Measurements from ENCODE around the gene SLC30A5.
"Not testable (repeated sequence)": the region's sequence is repeated elsewhere in the genome, so short reads cannot be mapped to it uniquely, and the experiment has no call there.

SLC30A5 gene

DNA sequence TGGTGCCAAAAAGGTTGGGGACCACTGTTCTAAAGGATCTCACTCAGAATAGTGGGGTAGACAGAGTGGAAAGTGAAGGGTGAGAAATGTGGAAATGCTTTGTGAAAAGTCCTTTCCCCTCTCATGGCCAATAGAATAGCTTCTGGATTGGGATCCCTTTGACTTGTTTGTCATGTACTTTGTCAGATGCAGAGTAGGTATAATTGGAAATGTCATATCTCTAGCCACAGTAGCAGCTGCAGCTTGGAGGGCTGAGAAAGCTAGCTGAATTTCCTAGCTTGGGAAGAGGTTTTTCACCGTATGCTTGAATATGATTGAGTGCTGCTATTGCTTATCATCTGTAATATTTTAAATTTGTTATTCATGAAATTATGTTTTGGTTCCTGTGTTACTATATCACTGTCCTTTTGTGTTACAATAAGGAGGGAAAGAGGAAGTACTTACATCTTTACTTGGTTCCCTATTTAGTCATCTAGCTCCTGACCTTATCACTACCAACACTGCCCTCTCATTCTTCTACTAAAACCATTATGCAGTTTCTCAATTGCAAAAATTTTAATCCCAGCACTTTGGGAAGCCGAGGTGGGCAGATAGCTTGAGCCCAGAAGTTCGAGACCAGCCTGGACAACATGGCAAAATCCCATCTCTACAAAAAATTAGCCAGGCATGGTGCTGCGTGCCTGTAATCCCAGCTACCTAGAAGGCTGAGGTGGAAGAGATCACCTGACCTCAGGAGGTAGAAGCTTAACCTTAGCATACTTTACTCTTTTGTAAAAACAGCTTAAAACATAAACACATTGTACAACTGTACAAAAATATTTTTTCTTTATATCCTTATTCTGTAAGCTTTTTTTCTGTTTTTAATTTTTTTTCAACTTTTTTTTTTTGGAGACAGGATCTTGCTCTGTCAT lies 12.4 kb downstream of the SLC30A5 start:
- no peak for FAIRE-seq

DNA sequence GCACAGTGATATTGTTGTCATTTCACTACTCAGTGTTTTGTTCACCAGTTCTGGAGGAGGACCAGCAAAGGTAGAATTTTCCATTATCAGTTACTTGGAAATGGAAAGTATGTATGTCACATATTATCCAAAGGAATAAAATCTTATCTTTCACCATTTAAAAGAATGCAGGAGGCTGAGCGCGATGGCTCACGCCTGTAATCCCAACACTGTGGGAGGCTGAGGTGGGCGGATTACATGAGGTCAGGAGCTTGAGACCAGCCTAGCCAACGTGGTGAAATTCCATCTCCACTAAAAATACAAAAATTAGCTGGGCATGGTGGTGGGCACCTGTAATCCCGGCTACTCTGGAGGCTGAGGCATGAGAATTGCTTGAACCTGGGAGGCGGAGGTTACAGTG lies 14.6 kb downstream of the SLC30A5 start:
- FAIRE-seq = not testable (repeated sequence)

DNA sequence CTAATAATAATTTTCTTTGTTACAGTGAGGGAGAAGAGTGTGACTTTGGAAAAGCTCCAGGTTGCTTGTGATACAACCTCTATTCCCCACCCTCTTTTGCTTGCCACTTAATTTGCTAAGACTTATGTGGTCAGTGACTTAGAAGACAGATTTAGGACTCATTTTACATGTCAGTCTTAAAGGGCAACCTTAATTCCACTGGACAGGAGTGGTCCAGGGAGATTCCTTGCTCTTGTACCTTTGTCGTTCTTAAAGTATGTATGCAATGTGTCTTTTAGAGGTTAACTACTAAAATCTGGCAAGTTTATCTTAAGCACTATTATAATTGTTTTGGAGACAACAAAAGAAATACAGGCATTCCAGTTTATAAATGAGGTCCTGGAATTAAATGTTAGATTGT lies 20.0 kb downstream of the SLC30A5 start:
- no peak for FAIRE-seq

DNA sequence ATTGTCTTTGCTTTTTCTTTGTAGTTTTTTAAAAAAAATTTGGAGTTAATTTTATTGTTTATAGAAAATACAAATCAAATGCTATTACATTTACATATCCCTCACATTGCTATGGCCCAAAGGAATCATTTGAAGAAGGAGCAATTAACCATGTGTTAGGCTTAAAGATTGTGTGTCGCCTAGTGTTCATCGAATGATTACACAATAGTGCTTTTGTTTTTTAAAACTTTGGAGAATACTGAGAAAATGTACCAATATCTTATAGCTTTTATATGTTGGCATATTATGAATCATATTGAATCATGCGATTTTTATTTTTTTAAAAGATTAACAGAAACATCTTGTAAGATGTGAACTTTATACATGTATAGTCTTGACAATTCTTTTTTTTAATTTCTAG lies 21.7 kb downstream of the SLC30A5 start:
- peak; percentile 9 for FAIRE-seq

DNA sequence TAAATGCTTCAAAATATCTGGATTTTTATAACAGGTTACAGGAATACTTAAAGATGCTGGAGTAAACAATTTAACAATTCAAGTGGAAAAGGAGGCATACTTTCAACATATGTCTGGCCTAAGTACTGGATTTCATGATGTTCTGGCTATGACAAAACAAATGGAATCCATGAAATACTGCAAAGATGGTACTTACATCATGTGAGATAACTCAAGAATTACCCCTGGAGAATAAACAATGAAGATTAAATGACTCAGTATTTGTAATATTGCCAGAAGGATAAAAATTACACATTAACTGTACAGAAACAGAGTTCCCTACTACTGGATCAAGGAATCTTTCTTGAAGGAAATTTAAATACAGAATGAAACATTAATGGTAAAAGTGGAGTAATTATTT lies 35.6 kb downstream of the SLC30A5 start:
- FAIRE-seq = no peak

DNA sequence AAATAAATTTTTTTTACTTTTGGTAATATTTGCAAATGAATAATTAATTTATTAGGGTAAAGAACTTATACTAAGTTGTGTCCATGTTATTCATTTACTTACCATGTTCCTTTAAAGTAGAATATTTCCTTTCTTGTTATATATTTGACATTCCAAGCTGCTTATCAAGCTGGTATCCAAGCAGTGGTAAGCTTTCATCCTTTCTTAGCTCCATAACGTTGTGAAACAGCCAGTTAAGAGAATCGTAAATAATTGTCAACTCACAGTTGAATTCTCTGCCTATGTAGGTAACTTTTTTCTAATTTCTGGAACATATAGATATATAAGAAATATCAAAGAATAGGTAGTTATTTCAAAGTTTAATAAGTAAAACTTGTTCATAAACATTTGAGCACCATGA lies 36.4 kb downstream of the SLC30A5 start:
- peak; percentile 40 for FAIRE-seq

DNA sequence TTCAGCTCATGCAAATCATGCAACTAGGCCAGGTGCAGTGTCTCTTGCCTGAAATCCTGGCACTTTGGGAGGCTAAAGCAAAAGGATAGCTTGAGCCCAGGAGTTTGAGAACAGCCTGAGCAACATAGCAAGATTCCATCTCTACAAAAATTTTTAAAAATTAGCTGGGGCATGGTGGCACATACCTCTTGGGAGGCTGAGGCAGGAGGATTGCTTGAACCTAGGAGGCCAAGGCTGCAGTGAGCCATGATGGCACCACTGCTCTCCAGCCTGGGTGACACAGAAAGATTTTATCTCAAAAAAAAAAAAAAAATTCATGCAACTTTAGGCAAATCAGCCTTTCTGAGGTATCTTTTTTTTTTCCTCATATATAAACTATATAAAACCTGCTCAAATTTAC lies 37.5 kb downstream of the SLC30A5 start:
- FAIRE-seq = no peak

DNA sequence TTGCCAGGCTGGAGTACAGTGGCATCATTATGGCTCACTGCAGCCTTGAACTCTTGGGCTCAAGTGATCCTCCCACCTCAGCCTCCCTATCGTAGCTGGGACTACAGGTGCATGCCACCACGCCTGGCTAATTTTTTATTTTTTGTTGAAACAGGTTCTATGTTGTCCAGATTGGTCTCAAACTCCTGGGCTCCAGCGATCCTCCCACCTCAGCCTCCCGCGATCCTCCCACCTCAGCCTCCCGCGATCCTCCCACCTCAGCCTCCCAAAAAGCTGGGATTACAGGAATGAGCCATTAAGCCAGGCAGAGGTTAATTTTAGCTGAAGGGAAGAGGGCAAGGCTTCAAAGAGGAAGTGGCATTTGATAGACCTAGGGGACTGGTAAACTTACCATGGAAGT lies 40.3 kb downstream of the SLC30A5 start:
- no peak for FAIRE-seq

DNA sequence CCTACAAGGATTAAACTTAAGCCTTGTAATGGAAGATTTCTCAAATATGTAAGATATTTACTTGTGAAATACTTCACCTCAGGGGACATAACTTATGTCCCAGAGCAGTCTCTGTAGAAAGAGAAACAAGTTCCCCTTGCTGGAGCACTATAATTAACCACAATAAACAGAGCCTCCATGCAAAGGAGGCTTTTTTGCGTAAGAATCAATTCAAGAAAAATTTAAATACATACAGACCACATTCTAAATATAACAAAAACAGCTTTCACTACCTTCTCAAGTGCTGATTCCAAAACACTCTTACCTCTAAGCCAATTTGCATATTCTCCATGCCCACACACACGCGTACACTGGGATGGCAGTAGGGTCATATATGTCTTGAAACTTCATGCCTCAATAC lies 42.5 kb downstream of the SLC30A5 start:
- no peak for FAIRE-seq

DNA sequence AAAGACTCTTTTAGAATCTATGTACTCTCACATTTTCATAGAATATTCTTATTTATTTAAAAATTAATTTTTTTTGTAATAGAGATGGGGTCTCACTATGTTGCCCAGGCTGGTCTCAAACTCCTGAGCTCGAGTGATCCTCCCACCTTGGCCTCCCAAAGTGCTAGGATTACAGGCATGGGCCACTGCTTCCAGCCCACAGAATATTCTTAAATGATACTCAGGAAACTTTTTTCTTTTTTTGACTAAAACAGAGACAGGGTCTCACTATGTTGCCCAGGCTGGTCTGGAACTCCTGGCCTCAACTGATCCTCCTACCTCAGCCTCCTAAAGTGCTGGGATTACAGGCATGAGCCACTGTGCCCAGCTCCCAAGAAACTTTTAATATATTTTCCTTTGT lies 43.4 kb downstream of the SLC30A5 start:
- FAIRE-seq = not testable (repeated sequence)

DNA sequence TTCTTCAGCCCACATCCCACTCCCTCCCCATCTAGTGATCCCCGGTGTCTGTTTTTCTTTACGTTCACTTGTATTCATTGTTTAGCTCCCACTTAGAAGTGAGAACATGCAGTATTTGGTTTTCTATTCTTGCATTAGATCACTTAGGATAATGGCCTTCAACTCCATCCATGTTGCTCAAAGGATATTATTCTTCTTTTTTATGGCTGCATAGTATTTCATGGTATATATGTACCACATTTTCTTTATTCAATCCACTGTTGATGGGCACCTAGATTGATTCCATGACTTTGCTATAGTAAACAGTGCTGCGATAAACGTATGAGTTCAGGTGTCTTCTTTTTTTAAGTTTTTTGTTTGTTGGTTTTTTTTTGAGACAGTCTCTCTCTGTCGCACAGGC lies 44.0 kb downstream of the SLC30A5 start:
- FAIRE-seq = no peak

DNA sequence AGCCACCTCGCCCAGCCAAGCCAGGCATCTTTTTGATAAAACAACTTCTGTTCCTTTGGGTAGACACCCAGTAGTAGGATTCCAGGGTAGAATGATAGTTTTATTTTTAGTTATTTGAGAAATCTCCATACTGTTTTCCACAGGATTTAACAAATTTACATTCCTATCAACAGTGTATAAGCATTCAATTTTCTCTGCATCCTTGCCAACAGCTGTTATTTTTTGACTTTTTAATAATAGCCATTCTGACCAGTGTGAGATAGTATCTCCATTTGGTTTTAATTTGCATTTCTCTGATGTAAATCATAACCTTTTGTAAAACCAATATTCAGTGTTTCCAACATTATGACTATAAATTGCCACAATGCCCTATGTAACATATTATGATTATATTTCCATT lies 45.0 kb downstream of the SLC30A5 start:
- no peak for FAIRE-seq

DNA sequence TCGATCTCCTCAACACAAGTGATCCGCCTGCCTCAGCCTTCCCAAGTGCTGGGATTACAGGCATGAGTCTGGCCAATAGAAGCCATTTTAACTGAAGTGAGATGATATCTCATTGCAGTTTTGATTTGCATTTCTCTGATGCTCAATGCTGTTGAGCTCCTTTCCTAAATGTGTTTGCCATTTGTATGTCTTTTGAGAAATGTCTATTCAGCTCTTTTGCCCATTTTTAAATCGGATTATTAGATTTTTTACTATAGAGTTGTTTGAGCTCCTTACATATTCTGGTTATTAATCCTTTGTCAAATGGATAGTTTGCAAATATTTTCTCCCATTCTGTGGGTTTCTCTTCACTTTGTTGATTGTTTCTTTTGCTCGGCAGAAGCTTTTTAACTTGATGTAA lies 46.4 kb downstream of the SLC30A5 start:
- FAIRE-seq = not testable (repeated sequence)

DNA sequence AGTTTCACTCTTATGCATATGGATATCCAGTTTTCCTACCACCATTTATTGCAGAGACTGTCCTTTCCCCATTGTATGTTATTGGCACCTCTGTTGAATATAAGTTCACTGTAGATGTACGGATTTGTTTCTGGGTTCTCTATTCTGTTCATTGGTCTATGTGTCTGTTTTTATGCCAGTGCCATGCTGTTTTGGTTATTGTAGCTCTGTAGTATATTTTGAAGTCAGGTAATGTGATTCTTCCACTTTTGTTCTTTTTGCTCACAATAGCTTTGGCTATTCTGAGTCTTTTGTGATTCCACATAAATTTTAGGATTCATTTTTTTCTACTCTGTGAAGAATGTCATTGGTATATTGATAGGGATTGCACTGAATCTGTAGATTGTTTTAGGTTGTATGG lies 47.0 kb downstream of the SLC30A5 start:
- no peak for FAIRE-seq

DNA sequence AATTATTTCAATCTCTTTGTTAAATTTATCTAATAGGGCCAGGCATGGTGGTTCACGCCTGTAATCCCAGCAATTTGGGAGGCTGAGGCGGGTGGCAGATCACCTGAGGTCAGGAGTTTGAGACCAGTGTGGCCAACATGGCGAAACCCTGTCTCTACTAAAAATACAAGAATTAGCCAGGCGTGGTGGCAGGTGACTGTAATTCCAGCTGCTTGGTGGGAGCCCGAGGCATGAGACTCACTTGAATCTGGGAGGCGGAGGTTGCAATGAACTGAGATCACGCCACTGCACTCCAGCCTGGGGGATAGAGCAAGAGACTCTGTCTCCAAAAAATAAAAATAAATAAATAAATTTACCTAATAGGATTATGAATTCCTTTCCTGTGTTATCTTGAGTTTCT lies 54.8 kb downstream of the SLC30A5 start:
- not testable (repeated sequence) for FAIRE-seq

DNA sequence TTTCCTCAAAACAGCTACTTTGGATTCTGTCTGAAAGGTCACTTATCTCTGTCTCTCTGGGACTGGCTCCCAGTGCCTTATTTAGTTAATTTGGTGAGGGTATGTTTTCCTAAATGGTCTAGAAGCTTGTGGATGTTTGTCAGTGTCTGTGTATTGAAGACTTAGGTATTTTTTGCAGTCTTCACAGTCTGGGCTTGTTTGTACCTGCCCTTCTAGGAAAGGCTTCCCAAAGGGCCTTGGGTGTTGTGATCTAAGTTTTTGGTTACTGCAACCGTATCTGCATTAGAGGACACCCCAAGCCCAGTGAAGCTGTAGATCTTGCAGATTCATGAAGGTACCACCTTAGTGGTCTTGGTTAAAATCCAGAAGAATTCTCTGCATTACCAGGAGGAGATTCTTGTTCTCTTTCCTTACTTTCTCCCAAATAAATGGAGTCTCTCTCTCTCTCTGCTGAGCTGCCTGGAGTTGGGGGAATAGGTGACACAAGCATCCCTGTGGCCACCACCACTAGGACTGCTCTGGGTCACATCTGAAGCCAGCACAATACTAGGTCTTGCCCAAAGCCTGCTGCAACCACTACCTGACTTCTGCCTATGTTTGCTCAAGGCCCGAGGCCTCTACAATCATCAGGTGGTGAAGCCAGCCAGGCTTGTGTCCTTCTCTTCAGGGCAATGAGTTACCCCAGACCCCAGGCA lies 55.3 kb downstream of the SLC30A5 start:
- no peak for FAIRE-seq

DNA sequence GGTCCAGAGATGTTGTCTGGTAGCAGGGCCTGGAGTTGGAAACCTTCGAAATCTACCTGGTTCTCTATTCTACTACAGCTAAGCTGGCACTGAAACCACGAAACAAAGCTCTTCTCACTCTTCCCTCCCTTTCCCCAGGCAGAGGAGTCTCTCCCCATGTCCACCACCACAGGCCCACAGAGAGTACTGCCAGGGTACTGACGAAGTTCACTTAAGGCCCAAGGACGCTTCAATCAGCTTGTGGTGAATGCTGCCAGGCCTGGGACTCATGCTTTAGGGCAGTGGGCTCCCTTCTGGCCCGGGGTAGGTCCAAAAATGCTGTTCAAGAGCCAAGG lies 55.8 kb downstream of the SLC30A5 start:
- FAIRE-seq = no peak

DNA sequence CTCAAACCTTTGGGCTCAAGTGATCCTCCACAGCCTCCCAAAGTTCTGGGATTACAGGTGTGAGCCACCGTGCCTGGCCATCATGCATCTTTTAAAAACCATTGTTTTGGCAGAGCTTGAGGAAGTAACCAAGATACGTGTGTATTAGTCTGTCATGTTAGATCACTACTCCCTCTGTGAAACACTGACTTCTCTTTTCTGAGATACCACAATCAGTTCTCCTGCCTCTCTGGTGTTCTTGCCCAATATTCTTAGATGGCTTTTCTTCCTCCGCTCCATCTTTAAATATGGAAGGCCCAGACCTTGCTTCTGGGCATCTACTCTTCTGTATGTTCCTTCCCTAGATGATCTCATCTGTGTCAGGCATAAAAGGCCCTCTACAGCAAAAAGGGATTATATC lies 58.9 kb downstream of the SLC30A5 start:
- FAIRE-seq = no peak

DNA sequence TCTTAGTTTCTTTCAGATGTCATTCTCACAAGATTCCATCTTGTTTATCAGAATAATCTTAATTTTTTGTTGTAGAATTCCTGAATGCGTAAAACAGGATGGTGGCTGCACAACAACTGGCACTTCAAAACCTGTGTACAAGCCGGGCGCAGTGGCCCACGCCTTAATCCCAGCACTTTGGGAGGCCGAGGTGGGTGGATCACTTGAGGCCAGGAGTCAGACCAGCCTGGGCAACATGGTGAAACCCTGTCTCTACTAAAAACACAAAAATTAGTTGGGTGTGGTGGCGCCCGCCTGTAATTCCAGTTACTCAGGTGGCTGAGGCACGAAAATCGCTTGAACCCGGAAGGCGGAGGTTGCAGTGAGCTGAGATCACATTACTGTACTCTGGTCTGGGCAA lies 62.6 kb downstream of the SLC30A5 start:
- FAIRE-seq = no peak

DNA sequence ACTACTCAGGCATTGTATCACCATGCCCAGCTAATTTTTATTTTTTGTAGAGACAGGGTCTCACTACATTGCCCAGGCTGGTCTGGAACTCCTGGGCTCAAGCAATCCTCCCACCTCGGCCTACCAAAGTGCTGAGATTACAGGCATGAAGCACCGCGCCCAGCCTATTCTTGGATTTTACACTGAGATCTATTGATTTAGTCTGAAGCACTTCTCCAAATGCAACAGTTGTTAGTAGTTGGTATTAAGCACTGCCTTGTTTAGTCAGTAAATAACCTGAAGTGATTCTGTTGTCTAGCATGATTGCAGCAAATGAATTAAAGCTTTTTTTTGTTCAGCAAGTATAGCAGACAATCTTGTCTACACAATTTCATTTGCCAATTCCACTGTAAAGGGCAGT lies 64.2 kb downstream of the SLC30A5 start:
- no peak for FAIRE-seq

DNA sequence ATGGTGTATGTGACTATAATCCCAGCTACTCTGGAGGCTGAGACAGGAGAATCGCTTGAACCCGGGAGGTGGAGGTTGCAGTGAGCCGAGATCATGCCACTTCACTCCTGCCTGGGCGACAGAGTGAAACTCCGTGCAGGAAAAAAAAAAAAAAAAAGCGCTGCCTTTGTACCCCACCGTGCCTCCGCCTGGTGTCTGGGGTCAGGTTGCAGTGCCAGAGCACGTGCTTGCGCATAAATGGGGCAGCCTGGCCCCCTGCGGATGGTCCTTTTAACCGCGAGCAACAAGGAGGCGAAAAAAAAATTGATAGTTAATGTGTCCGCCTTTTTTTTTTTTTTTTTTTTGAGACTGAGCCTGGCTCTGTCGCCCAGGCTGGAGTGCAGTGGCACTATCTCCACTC lies 66.8 kb downstream of the SLC30A5 start:
- no peak for FAIRE-seq

DNA sequence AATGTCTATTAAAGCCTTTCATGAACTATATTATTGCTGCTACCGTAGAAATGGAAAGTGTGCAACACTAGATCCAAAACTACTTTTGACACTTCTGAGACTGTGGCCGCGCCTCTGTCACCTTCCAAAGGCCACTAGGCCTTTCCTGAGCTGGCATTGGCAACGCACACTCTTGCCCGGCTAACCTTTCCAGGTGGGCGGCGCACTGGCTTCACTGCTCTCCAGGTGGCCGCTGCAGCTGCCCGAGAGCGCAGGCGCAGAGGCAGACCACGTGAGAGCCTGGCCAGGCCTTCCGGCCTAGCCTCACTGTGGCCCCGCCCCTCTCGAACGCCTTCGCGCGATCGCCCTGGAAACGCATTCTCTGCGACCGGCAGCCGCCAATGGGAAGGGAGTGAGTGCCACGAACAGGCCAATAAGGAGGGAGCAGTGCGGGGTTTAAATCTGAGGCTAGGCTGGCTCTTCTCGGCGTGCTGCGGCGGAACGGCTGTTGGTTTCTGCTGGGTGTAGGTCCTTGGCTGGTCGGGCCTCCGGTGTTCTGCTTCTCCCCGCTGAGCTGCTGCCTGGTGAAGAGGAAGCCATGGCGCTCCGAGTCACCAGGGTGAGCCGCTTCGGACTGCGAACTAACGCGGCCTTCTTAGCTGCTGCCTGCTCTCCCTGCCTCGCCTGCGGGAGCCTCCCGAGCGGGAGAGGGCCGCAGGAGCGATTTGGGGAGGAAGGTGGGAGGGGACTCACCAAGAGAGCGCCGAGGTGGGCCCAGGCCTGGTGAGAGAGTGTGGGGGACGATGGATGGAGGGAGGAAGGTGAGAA lies 73.1 kb downstream of the SLC30A5 start, which contains the start of gene CCNB1:
Gene CCNB1, plus strand, starts transcription at position 465 of the 807 bp plus-strand sequence. Its CDS starts 113 bp downstream, at position 578.
- FAIRE-seq = peak; percentile 90

DNA sequence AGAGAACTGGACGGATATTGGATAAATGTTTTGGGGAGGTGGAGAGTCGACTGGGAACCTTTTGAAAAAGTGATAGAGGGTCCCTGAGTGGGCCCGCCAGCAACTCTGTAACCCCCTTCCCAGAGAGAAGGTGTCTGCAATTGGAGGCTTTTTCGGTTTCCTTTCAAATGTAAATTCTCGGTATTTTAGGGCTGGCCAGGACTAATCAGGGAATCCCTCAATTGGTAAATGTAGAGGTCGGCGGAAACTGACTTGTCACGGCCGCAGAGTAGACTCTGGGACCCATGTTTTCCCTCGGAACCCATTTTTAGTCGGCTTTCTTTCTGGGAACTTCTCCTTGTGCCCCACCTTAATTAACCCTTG lies 73.7 kb downstream of the SLC30A5 start:
- no peak for FAIRE-seq

DNA sequence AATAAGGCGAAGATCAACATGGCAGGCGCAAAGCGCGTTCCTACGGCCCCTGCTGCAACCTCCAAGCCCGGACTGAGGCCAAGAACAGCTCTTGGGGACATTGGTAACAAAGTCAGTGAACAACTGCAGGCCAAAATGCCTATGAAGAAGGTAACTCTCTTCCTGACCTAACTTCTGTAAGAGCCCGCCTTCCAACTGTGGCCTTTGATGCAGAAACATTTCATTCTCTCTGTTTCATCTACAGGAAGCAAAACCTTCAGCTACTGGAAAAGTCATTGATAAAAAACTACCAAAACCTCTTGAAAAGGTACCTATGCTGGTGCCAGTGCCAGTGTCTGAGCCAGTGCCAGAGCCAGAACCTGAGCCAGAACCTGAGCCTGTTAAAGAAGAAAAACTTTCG lies 74.1 kb downstream of the SLC30A5 start:
- no peak for FAIRE-seq
